NCI-H2107 (cell line): ENCODE data around the gene PIMREG.

Experiments used
- DNase-seq: peaks from one replicate; lab custom pipeline; 2025; lab: John Stamatoyannopoulos, UW

Gene PIMREG

GRCh38 chr17:6462692-6463091, 18.4 kb downstream of the PIMREG start:
- DNase-seq, result no peak

DNA sequence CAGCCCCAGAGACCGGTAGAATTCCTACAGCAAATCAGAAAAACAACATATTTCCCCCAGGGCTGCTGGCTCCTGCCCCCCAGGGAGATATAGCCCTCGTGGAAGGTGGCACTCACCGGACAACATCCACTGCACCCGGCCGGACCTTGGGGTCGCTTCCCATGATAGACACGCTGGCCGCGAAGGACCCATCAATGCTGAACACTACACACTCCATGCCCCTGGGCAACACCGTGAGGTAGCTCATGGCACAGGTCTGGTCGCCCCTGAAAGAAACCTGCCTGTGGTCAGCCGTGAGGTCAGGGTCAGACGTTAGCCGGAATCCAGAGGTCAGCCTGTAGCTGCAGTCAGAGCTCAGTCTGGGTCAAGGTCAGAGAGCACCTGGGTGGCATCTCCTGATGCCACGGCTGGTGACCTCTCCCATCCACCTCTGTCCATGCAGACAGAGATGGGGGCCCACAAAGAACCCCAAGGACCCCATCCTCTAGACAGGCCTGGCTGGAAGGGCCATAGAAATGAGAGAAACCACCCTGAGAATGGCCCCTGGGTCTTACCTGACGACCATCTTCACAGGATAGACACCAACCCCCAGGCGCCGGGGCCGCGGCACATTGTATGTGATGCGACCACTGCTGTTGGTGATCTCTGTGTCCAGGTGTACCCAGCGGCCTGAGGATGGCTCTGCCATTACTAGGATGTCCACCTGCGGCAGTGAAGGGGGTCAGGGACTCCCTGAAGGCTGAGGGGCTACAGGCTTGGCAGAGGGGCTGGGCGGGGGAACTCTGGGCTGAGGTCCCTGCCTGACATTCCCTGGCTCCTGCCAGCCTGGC, 19.6 kb downstream of the PIMREG start:
- no peak for DNase-seq

GRCh38 chr17:6464446-6465041, 20.3 kb downstream of the PIMREG start:
- no peak for DNase-seq

DNA sequence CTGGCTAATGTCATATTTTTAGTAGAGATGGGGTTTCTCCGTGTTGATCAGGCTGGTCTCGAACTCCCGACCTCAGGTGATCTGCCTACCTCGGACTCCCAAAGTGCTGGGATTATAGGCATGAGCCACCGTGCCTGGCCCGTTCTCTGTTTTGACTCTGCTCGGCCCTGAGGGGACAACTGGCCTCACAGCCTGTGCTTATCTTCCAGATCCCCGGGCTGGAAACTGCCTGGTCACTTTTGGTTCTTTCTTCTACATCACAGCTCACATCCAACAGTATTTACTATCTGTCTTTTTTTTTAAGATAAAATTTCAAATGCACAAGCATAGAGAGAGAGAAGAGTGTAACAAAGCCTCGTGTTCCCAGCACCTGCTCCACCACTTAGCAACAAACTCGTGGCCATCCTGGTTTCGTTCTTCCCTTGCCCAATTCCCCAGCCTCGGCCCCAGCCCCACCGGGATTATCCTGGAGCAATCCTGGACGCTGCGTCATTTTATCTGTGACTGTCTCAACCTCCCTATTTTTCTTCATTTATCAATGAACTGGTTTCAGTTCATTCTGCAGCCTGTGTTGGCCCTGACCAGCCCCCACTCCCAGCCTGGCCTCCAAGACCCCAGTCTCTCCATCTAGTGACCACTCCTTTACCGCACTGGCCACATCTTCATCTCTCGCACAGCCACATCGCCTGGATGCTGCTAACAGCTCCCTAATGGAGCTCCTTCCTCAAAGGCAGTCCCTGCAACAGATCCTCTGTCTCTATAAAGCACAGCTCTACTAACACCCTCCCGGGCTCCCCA, 21.1 kb downstream of the PIMREG start:
- no peak for DNase-seq

GRCh38 chr17:6467567-6467966, 23.3 kb downstream of the PIMREG start:
- no peak for DNase-seq

DNA sequence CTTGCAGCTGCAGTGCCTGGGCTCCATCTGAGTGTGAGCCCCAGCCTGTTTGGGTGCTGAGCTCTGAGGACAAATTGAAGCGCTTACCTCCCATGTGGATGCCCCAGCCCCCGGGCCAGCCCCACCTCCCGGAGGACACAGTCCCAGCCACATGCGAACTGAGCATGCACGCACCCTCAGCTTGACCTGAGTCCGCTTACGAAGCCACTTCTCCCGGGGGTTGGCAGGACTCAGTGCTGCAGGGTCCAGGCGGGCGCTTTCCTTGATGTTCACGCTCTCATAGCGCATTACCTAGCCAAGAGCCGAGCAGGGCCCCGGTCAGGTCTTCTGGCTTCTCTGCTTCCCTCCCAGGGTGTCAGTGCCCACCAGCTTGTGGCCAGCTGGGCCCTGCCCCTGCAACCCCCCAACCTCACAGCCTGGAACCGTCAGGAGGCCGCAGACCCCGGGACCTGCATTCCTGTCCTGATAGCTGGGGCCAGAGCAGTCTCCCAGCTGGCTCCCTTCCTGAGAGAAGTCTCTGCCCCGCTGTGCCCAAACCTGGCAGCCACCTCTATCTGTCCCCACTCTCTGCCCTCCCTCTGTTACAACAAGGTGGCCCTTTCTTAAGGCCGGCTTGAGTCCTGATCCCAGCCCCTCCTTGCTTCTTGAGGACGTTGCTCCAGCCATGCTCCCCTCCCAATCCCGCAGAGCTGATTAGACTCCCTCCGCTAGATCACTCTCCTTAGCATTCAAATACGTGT, 24.0 kb downstream of the PIMREG start:
- DNase-seq, result no peak

DNA sequence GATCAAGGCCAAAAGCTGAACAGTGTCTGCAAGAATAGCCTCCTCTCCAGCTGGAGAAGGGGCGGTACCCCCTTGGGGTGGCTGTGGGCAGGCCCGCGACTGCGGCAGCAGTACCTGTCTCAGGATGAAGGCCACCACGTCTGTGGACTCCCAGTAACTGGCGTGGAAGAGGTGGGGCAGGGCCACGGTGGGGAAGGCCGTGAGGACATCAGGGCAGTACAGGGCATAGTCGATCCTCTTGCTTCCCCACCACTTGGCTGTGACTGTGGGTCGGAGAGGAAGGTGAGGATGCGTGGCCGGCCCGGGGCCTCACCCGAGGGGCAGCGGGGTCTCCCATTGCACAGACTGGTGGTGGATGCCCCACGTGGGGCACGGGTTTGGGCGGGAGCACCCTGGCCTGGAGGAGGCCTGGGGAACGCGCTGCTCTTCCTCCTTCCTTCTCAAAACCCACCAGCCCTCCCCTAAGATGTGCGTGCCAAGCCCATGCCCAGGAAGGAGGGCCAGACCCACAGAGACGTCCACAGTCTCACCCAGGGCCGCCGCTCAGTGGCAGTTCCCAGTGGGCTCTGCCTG, 26.0 kb downstream of the PIMREG start:
- DNase-seq, result no peak

DNA sequence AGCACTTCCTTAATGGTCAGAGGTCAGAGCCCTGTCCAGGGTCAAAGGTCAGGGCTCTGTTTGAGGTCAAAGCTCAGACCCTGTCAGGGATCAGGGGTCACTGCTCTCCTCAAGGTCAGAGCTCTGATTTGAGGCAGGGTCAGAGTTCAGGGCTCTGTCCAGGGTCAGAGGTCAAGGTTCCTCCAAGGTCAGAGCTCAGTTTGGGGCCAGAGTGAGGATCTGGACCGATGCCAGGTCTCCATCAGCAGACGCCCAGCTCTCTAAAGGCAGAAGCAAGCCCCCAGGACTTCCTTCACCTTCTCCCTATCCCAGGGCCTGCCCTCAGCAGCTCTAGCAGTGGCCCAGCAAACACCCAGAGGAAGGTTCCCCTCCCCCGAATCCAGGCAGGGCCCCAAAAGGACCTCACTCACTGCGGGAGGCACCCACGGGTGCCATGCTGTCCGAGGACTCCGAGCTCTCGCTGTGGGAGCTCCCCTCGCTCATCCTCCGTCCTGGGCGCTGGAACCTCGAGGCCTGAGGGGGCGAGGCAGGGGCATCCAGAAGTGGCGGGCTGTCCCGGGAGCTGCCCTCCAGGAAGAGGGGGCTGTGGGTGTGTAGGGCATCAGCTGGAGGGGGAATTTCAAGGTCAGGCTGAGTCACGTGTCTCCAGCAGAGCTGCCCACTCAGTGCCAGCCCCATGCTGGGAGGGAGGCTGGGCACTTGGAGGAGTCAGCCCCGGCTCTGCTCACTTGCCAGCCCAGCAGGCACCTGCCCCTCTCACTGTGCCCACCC, 26.7 kb downstream of the PIMREG start:
- DNase-seq, result no peak

DNA sequence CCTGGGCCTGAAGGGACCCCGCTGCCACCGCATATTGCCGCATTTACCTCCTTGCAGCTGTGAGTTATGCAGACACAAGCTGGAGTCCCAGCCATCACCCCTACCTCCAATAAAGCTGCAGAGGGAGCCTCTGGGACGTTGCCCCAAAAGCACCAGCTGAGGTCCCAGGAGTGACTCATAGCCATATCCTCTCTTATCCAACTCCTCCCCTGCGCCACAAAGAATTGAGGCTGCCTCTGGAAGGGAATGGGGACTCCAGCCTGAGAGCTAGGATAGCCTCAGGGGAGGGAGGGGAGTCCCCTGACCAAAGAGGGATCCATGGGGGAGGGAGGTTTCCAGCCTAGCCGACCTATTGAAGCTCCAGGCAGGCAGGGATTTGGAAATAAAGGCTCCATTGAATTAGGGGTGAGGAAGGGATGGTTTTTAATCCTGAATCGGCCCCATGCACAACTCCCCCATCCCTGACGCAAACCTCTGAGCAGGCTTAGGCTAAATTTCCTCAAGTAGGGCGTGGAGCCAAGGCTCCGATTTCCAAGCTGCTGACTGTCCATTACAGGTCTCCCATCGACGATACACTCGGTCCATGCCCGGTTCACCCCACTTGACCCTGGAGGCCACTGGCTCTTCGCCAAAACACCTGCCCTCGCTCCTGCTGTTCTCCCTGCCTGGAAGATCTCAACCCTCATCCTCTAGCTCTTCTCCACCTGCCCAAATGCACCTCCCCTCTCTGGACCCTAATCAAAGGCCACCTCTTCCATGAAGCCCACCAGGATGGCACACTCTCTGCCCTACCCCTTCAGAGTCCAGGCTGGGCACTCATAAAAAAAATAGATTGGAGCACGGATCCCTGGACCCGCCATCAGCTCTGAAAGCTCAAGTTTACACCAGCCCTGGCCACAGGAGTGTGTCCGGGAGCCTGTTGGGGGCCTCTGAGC, 27.5 kb downstream of the PIMREG start:
- DNase-seq, result no peak

GRCh38 chr17:6472517-6472916, 28.3 kb downstream of the PIMREG start:
- DNase-seq, result no peak

GRCh38 chr17:6473128-6473767, 29.0 kb downstream of the PIMREG start:
- DNase-seq, result no peak

GRCh38 chr17:6474376-6474775, 30.1 kb downstream of the PIMREG start:
- DNase-seq, result no peak

GRCh38 chr17:6474906-6475305, 30.7 kb downstream of the PIMREG start:
- no peak for DNase-seq

DNA sequence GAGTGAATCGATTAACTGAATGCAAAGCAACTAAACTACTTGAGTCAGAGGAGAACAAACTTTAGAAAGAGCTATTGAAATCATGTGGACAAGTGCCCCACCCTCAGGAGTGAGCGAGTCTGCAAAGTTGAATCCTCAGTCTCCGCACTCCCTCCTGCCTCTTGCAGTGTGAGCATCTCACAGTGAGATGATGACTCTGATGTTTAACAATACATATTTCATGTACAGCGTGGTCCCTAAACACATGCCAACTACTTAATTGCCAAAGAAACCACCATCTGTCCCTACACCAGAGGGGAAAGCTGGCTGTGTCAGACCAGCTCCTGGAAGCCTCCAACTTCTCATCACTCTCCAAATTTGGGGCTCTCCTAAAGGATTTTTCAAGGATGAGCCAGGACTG, 31.2 kb downstream of the PIMREG start:
- DNase-seq, result no peak

- no peak for DNase-seq
Observed at GRCh38 chr17:6476076-6476809, 32.0 kb downstream of the PIMREG start.

- no peak for DNase-seq
Observed at GRCh38 chr17:6476810-6477179, 32.5 kb downstream of the PIMREG start.

GRCh38 chr17:6477831-6478383, 33.7 kb downstream of the PIMREG start:
- DNase-seq, result no peak

GRCh38 chr17:6478486-6478885, 34.2 kb downstream of the PIMREG start:
- DNase-seq, result no peak
